GM19455 (cell line): ENCODE data around the gene SEZ6L.

Source experiments
- ATAC-seq: cut with Tn5 transposase; IDR thresholded peaks from one replicate; pipeline ENCODE4 v1.9.1; 2021; ENCODE audit not compliant: unreplicated experiment

SEZ6L gene

GRCh38 chr22:26327306-26327705 lies 158.0 kb downstream of the SEZ6L start:
- no peak for ATAC-seq

- ATAC-seq: no peak
These were observed 159.0 kb downstream of the SEZ6L start for GRCh38 chr22:26328221-26328620.

- no peak for ATAC-seq
These were observed 161.8 kb downstream of the SEZ6L start for GRCh38 chr22:26330971-26331625.

GRCh38 chr22:26333088-26333800 lies 164.0 kb downstream of the SEZ6L start:
- ATAC-seq: no peak

- ATAC-seq: no peak
These were observed 165.0 kb downstream of the SEZ6L start for GRCh38 chr22:26334232-26334631.

- no peak for ATAC-seq
These were observed 167.5 kb downstream of the SEZ6L start for GRCh38 chr22:26336773-26337172.

GRCh38 chr22:26339755-26340154 lies 170.5 kb downstream of the SEZ6L start:
- ATAC-seq: no peak

GRCh38 chr22:26342745-26343410 lies 173.6 kb downstream of the SEZ6L start:
- no peak for ATAC-seq

- no peak for ATAC-seq
These were observed 176.2 kb downstream of the SEZ6L start for GRCh38 chr22:26345496-26345895.

- no peak for ATAC-seq
These were observed 179.7 kb downstream of the SEZ6L start for GRCh38 chr22:26348810-26349526.

- ATAC-seq: no peak
These were observed 185.4 kb downstream of the SEZ6L start for GRCh38 chr22:26354707-26355106.

GRCh38 chr22:26357281-26357680 lies 188.0 kb downstream of the SEZ6L start:
- no peak for ATAC-seq

GRCh38 chr22:26357813-26358212 lies 188.6 kb downstream of the SEZ6L start:
- no peak for ATAC-seq

GRCh38 chr22:26359156-26359555 lies 189.9 kb downstream of the SEZ6L start:
- no peak for ATAC-seq

- no peak for ATAC-seq
These were observed 191.1 kb downstream of the SEZ6L start for GRCh38 chr22:26360169-26360885.

GRCh38 chr22:26362471-26362870 lies 193.2 kb downstream of the SEZ6L start:
- ATAC-seq: no peak

- no peak for ATAC-seq
These were observed 195.1 kb downstream of the SEZ6L start for GRCh38 chr22:26364066-26365015.

- no peak for ATAC-seq
These were observed 198.4 kb downstream of the SEZ6L start for GRCh38 chr22:26367402-26368245.

GRCh38 chr22:26372890-26373289 lies 203.6 kb downstream of the SEZ6L start:
- ATAC-seq: no peak
